Neural cell (in vitro differentiated cells): ENCODE results near the gene MYEOV. TPM values are rescaled to one million over a fixed set of nuclear protein-coding genes. Genes with fewer than 3 reads are reported as not detected.

Source experiments
- H2AFZ ChIP-seq: fragments of 200-600, 300-800 bp; sonication (generic), shearing (Covaris generic); 2 replicates; pipeline ENCODE4 v1.6.0; 2014; ENCODE audit warnings: low read depth, mild to moderate bottlenecking, antibody characterized with exemption, low read length, moderate library complexity
- H3F3A ChIP-seq: fragments of 200-600 bp; shearing (Covaris generic); 2 replicates; pipeline ENCODE4 v1.6.1; 2016; ENCODE audit warnings: mild to moderate bottlenecking, moderate library complexity, mixed read lengths, antibody characterized with exemption, low read length; ENCODE audit not compliant: insufficient read depth, poor library complexity, severe bottlenecking
- H3K27ac ChIP-seq: fragments of 200-600, 300-800 bp; sonication (generic), shearing (Covaris generic); 2 replicates; pipeline ENCODE4 v1.5.1; 2014; ENCODE audit warnings: mild to moderate bottlenecking, low read length, moderate library complexity
- H3K27me3 ChIP-seq: fragments of 300-800, 200-600 bp; sonication (generic), shearing (Covaris generic); 2 replicates; pipeline ENCODE4 v1.6.0; 2014; ENCODE audit warnings: mild to moderate bottlenecking, low read depth, low read length, moderate library complexity; ENCODE audit not compliant: insufficient read depth
- H3K36me3 ChIP-seq: fragments of 300-800, 200-600 bp; sonication (generic), shearing (Covaris generic); 2 replicates; pipeline ENCODE4 v1.5.1; 2014; ENCODE audit warnings: mild to moderate bottlenecking, antibody characterized with exemption, low read length, moderate library complexity; ENCODE audit not compliant: insufficient read depth
- H3K4me2 ChIP-seq: fragments of 300-800, 200-600 bp; sonication (generic), shearing (Covaris generic); 2 replicates; pipeline ENCODE4 v1.6.0; 2014; ENCODE audit warnings: mild to moderate bottlenecking, low read length
- H3K4me3 ChIP-seq: fragments of 300-800, 200-600 bp; sonication (generic), shearing (Covaris generic); 2 replicates; pipeline ENCODE4 v1.5.1; 2014; ENCODE audit warnings: mild to moderate bottlenecking, low read length, moderate library complexity
- H3K79me2 ChIP-seq: fragments of 200-600 bp; shearing (Covaris generic); replicated peaks from 2 replicates; pipeline ENCODE4 v1.6.0; 2014; ENCODE audit warnings: mild to moderate bottlenecking, low read length, moderate library complexity; ENCODE audit not compliant: insufficient read depth
- H3K9ac ChIP-seq: fragments of 300-800, 200-600 bp; sonication (generic), shearing (Covaris generic); 2 replicates; pipeline ENCODE4 v1.6.1; 2016; ENCODE audit warnings: mild to moderate bottlenecking, low read length, mixed read lengths
- H3K9me2 ChIP-seq: fragments of 200-600 bp; shearing (Covaris generic); 2 replicates; pipeline ENCODE4 v1.6.1; 2016; ENCODE audit warnings: mild to moderate bottlenecking, low read length, mixed read lengths; ENCODE audit not compliant: insufficient read depth
- H3K9me3 ChIP-seq: fragments of 200-600, 300-800 bp; sonication (generic), shearing (Covaris generic); 2 replicates; pipeline ENCODE4 v1.6.1; 2016; ENCODE audit warnings: mild to moderate bottlenecking, mixed run types, low read length, moderate library complexity, mixed read lengths
- H4K20me1 ChIP-seq: fragments of 200-600 bp; shearing (Covaris generic); 2 replicates; pipeline ENCODE4 v1.6.1; 2016; ENCODE audit warnings: mild to moderate bottlenecking, mixed run types; ENCODE audit not compliant: insufficient read depth
- CTCF ChIP-seq: fragments of 450-650 bp; IDR thresholded peaks from 2 replicates; pipeline ENCODE4 v1.5.1; 2014; ENCODE audit warnings: antibody characterized with exemption, mild to moderate bottlenecking, moderate library complexity; ENCODE audit not compliant: poor library complexity, severe bottlenecking
- EP300 ChIP-seq: fragments of 450-650 bp; conservative IDR thresholded peaks from 2 replicates; pipeline ENCODE4 v1.6.1; 2014; ENCODE audit warnings: antibody characterized with exemption, mild to moderate bottlenecking, moderate library complexity; ENCODE audit not compliant: poor library complexity, severe bottlenecking
- EZH2 ChIP-seq: fragments of 200-600, 300-800 bp; shearing (Covaris generic), sonication (generic); IDR thresholded peaks from 2 replicates; pipeline ENCODE4 v1.6.1; 2014; ENCODE audit warnings: antibody characterized with exemption, low read length, borderline replicate concordance, mild to moderate bottlenecking; ENCODE audit not compliant: insufficient read depth, poor library complexity, severe bottlenecking
- MXI1 ChIP-seq: fragments of 450-650 bp; conservative IDR thresholded peaks from 2 replicates; pipeline ENCODE4 v1.6.1; 2014; ENCODE audit warnings: antibody characterized with exemption, mild to moderate bottlenecking; ENCODE audit not compliant: poor library complexity, severe bottlenecking
- POLR2AphosphoS5 ChIP-seq: IDR thresholded peaks from 2 replicates; pipeline ENCODE4 v1.6.1; 2012
- RAD21 ChIP-seq: fragments of 450-650 bp; conservative IDR thresholded peaks from 2 replicates; pipeline ENCODE4 v1.6.1; 2014; ENCODE audit warnings: antibody characterized with exemption, mild to moderate bottlenecking, moderate library complexity
- SMC3 ChIP-seq: fragments of 450-650 bp; conservative IDR thresholded peaks from 2 replicates; pipeline ENCODE4 v1.6.1; 2014; ENCODE audit warnings: antibody characterized with exemption, mild to moderate bottlenecking, moderate library complexity; ENCODE audit not compliant: poor library complexity
- TAF1 ChIP-seq: IDR thresholded peaks from 2 replicates; pipeline ENCODE4 v1.6.1; 2012; ENCODE audit warnings: low read depth
- polyA plus RNA-seq: library from polyadenylated mRNA; depleted of rRNA; stranded (reverse); fragments of >200 nt; gene quantifications from 2 replicates; pipeline ENCODE4 v1.2.3, GENCODE V29; 2014
- TF ChIP-seq, protein P1 (sequence below): IDR thresholded peaks from 2 replicates; pipeline ENCODE4 v1.6.1; 2012; ENCODE audit warnings: borderline replicate concordance

The MYEOV gene
- polyA plus RNA-seq, 1 donor from 2014 or later = not detected

- TF ChIP-seq RAD21 = no peak
- TF ChIP-seq MXI1 = no peak
- TF ChIP-seq POLR2AphosphoS5 = no peak
- TF ChIP-seq SMC3 = no peak
- no peak for TF ChIP-seq TAF1
- TF ChIP-seq, protein P1, sequence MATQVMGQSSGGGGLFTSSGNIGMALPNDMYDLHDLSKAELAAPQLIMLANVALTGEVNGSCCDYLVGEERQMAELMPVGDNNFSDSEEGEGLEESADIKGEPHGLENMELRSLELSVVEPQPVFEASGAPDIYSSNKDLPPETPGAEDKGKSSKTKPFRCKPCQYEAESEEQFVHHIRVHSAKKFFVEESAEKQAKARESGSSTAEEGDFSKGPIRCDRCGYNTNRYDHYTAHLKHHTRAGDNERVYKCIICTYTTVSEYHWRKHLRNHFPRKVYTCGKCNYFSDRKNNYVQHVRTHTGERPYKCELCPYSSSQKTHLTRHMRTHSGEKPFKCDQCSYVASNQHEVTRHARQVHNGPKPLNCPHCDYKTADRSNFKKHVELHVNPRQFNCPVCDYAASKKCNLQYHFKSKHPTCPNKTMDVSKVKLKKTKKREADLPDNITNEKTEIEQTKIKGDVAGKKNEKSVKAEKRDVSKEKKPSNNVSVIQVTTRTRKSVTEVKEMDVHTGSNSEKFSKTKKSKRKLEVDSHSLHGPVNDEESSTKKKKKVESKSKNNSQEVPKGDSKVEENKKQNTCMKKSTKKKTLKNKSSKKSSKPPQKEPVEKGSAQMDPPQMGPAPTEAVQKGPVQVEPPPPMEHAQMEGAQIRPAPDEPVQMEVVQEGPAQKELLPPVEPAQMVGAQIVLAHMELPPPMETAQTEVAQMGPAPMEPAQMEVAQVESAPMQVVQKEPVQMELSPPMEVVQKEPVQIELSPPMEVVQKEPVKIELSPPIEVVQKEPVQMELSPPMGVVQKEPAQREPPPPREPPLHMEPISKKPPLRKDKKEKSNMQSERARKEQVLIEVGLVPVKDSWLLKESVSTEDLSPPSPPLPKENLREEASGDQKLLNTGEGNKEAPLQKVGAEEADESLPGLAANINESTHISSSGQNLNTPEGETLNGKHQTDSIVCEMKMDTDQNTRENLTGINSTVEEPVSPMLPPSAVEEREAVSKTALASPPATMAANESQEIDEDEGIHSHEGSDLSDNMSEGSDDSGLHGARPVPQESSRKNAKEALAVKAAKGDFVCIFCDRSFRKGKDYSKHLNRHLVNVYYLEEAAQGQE = no peak
- no peak for TF ChIP-seq EP300
- no peak for TF ChIP-seq EZH2
- no peak for TF ChIP-seq CTCF
Observed at GRCh38 chr11:69294571-69295078, 670 bp downstream of the MYEOV start.

DNA sequence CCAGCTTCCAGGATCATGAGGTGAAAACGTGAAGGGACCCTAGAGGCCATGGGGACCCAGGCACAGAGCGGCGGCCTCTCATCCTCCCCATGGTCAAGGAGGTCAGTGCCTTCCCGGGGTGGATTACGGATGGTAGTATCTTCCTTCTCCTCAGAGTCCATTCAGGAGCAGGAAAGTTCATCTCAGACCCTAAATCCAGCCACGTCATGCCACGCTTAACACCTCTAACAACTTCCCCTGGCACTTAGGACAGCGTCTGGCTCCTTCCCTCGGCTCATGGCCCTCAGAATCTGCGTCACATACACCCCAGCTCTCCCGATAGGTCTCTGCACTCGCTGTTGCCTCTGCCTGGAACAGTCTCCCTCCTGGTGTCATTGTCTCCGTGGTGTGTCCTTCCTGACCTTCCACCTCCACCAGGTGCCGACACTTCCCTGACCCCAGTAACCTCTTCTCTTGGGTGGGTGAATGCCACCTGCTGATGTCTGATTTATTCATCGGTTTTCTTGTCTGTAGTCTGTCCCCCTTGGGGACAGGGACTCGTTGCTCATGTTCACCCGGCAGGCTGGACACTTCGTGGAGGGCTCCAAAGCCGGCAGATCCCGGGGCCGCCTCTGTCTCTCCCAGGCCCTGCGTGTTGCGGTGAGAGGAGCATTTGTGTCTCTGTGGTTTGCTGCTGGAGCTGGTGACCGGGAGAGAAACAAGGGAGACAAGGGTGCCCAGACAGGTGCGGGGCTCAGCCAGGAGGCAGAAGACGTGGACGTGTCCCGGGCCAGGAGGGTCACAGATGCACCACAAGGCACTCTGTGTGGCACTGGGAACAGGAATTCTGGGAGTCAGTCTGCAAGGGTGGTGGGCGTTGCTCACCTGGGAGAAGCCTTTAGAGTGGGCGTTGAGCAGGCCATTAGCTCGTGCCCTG, 1.4 kb downstream of the MYEOV start:
- no peak overlapping the region for H3K27ac ChIP-seq
- no peak overlapping the region for H3K4me3 ChIP-seq
- no peaks in the 10 kb centered on the region for H3K79me2 ChIP-seq
- H3K27me3 ChIP-seq = no peaks in the 10 kb centered on the region
- no peak overlapping the region for H3K9ac ChIP-seq
- H3K36me3 ChIP-seq = no peaks in the 10 kb centered on the region
- no peak overlapping the region for H2AFZ ChIP-seq
- no peaks in the 10 kb centered on the region for H3K9me3 ChIP-seq
- no peaks in the 10 kb centered on the region for H3K9me2 ChIP-seq
- H4K20me1 ChIP-seq = no peaks in the 10 kb centered on the region
- no peaks in the 10 kb centered on the region for H3F3A ChIP-seq
- H3K4me2 ChIP-seq = no peak overlapping the region
- TF ChIP-seq, protein P1 = no peak
- TF ChIP-seq MXI1 (no peak), POLR2AphosphoS5 (no peak), TAF1 (no peak), CTCF (no peak), RAD21 (no peak), EZH2 (no peak), SMC3 (no peak), EP300 (no peak)

More at GRCh38 chr11:69294571-69295078, 670 bp downstream of the MYEOV start:
- Histone ChIP-seq H4K20me1 (no peaks in the 10 kb centered on the region), H3K9me2 (no peaks in the 10 kb centered on the region), H3K36me3 (no peaks in the 10 kb centered on the region), H3K9me3 (no peaks in the 10 kb centered on the region), H3F3A (no peaks in the 10 kb centered on the region), H3K27ac (no peak overlapping the region), H3K9ac (no peak overlapping the region), H3K4me3 (no peak overlapping the region), H3K4me2 (no peak overlapping the region), H2AFZ (no peak overlapping the region), H3K79me2 (no peaks in the 10 kb centered on the region), H3K27me3 (no peaks in the 10 kb centered on the region)
